GM12878 (cell line): ENCODE results near the gene ITSN1. TPM values are rescaled to one million over a fixed set of nuclear protein-coding genes. Genes with fewer than 3 reads are reported as not detected.

ENCODE experiments used
- ATAC-seq: fragments of 200-7000 bp; cut with Tn5 transposase; 3 replicates; pipeline ENCODE4 v1.9.1; 2020; ENCODE audit warnings: mild to moderate bottlenecking, moderate library complexity
- BruUV-seq: library from RNA; stranded (reverse); fragments of 400-500 nt; replicated peaks from 2 replicates; lab custom pipeline; 2021; lab: Mats Ljungman, UMichigan
- CTCF ChIA-PET: fragments of 300-600 bp; sonication (Branson Sonifier 250); formaldehyde crosslinking; extraction: SDS; loops from one replicate; lab custom pipeline; 2021; ENCODE audit warnings: inconsistent platforms; lab: Yijun Ruan, JAX
- POLR2A ChIA-PET: fragments of 350-600 bp; formaldehyde crosslinking; extraction: SDS; loops from one replicate; lab custom pipeline; 2021; ENCODE audit warnings: inconsistent platforms; lab: Charles Lee
- RAD21 ChIA-PET: fragments of 300-600 bp; sonication (Branson Sonifier 250); formaldehyde crosslinking; loops from one replicate; lab custom pipeline; 2023; ENCODE audit warnings: antibody characterized with exemption; ENCODE audit not compliant: unreplicated experiment; lab: Charles Lee
- SMC1A ChIA-PET: fragments of 300-600 bp; sonication (Branson Sonifier 250); formaldehyde crosslinking; loops from one replicate; lab custom pipeline; 2023; ENCODE audit not compliant: unreplicated experiment, uncharacterized antibody; lab: Charles Lee
- DNase-seq: peaks from one replicate; pipeline ENCODE4 v3.0.0-alpha.2; 2011; ENCODE audit warnings: low read depth, low spot score
- FAIRE-seq: peaks from 3 replicates; lab custom pipeline; 2011; peaks lifted over from hg19 to GRCh38; lab: Jason Lieb, UNC
- H2AFZ ChIP-seq: 2 replicates; pipeline ENCODE4 v1.6.0; 2011; ENCODE audit warnings: low read depth, low read length, control low read depth; ENCODE audit not compliant: control insufficient read depth
- H3K27ac ChIP-seq: 2 replicates; pipeline ENCODE4 v1.5.1; 2011; ENCODE audit warnings: control low read depth; ENCODE audit not compliant: control insufficient read depth, insufficient read depth
- H3K27me3 ChIP-seq, 2 experiments: replicated peaks in 1 of 2; 2 replicates each; pipeline versions ENCODE4 v1.6.0 to v1.6.1; 2011; ENCODE audit warnings: low read length in 1 of 2; ENCODE audit not compliant: control insufficient read depth in 2 of 2, insufficient read depth in 2 of 2
- H3K36me3 ChIP-seq, 2 experiments: 2 replicates each; pipeline ENCODE4 v1.5.1; 2011; ENCODE audit warnings: low read length in 1 of 2; ENCODE audit not compliant: control insufficient read depth in 2 of 2, insufficient read depth in 2 of 2
- H3K4me1 ChIP-seq: 2 replicates; pipeline ENCODE4 v1.6.1; 2011; ENCODE audit warnings: mild to moderate bottlenecking, low read length, moderate library complexity, mixed read lengths; ENCODE audit not compliant: control insufficient read depth, insufficient read depth
- H3K4me2 ChIP-seq: 2 replicates; pipeline ENCODE4 v1.6.0; 2011; ENCODE audit warnings: control low read depth; ENCODE audit not compliant: control insufficient read depth, insufficient read depth
- H3K4me3 ChIP-seq: fragments of 200-600 bp; sonication (generic); 2 replicates; pipeline ENCODE4 v1.5.1; 2016
- H3K79me2 ChIP-seq: 2 replicates; pipeline ENCODE4 v1.6.0; 2011; ENCODE audit warnings: low read length; ENCODE audit not compliant: control insufficient read depth, insufficient read depth
- H3K9ac ChIP-seq: 2 replicates; pipeline ENCODE4 v1.8.0; 2011; ENCODE audit warnings: low read length, control low read depth, mixed read lengths; ENCODE audit not compliant: control insufficient read depth, insufficient read depth
- H3K9me3 ChIP-seq: replicated peaks from 3 replicates; pipeline ENCODE4 v1.5.1; 2011; ENCODE audit warnings: mild to moderate bottlenecking, low read length; ENCODE audit not compliant: control insufficient read depth, insufficient read depth
- H4K20me1 ChIP-seq: 2 replicates; pipeline ENCODE4 v1.6.0; 2011; ENCODE audit not compliant: control insufficient read depth, insufficient read depth
- BACH1 ChIP-seq: fragments of 450-650 bp; IDR thresholded peaks from 2 replicates; pipeline ENCODE4 v1.6.1; 2017; ENCODE audit warnings: mild to moderate bottlenecking, borderline replicate concordance
- BCL11A ChIP-seq: IDR thresholded peaks from 2 replicates; pipeline ENCODE4 v1.6.1; 2011; ENCODE audit warnings: low read depth, low read length
- BHLHE40 ChIP-seq, 2 experiments: fragments of 450-650 bp in 1 of 2; IDR thresholded peaks; 2 replicates each; pipeline ENCODE4 v1.6.1; 2011 to 2017; ENCODE audit warnings: low read depth in 2 of 2, borderline replicate concordance in 1 of 2, improper control_type of control experiment in 1 of 2, low read length in 1 of 2, mild to moderate bottlenecking in 1 of 2
- FOXK2 ChIP-seq: fragments of 450-650 bp; IDR thresholded peaks from 2 replicates; pipeline ENCODE4 v1.6.1; 2017; ENCODE audit warnings: mild to moderate bottlenecking, moderate library complexity
- HSF1 ChIP-seq: fragments of 150-350 bp; IDR thresholded peaks from 2 replicates; pipeline ENCODE4 v1.6.1; 2014; ENCODE audit warnings: mild to moderate bottlenecking, low read depth, low read length
- NKRF ChIP-seq: fragments of 450-650 bp; conservative IDR thresholded peaks from 2 replicates; pipeline ENCODE4 v1.6.1; 2017; ENCODE audit warnings: mild to moderate bottlenecking, moderate library complexity
- NR2C2 ChIP-seq: IDR thresholded peaks from 2 replicates; pipeline ENCODE4 v1.6.1; 2011; ENCODE audit warnings: borderline replicate concordance, low read depth; ENCODE audit not compliant: control insufficient read depth, insufficient read length
- RAD51 ChIP-seq: fragments of 450-650 bp; IDR thresholded peaks from 2 replicates; pipeline ENCODE4 v1.6.1; 2016; ENCODE audit warnings: moderate library complexity, mild to moderate bottlenecking, inconsistent platforms
- REST ChIP-seq: IDR thresholded peaks from 2 replicates; pipeline ENCODE4 v1.6.1; 2012; ENCODE audit warnings: mild to moderate bottlenecking, low read depth, low read length
- SMAD5 ChIP-seq: IDR thresholded peaks from 2 replicates; pipeline ENCODE4 v1.6.1; 2016; ENCODE audit warnings: antibody characterized with exemption, low read depth
- STAT3 ChIP-seq: IDR thresholded peaks from 2 replicates; pipeline ENCODE4 v1.6.1; 2011; ENCODE audit warnings: low read depth, low read length, improper control_type of control experiment
- TBL1XR1 ChIP-seq: IDR thresholded peaks from 2 replicates; pipeline ENCODE4 v1.6.1; 2012; ENCODE audit warnings: low read depth, low read length, improper control_type of control experiment
- ZSCAN29 ChIP-seq: fragments of 450-650 bp; IDR thresholded peaks from 2 replicates; pipeline ENCODE4 v1.6.1; 2017; ENCODE audit warnings: mild to moderate bottlenecking, moderate library complexity
- WGBS: methylation state at CpG from one replicate; pipeline ENCODE4 v1.1.6; 2016; ENCODE audit warnings: low lambda C conversion rate; ENCODE audit not compliant: insufficient replicate concordance, insufficient coverage; ENCODE audit errors: missing lambda C conversion rate; 5-methylcytosine and 5-hydroxymethylcytosine counted together
- in situ Hi-C: fragments of 300-500 bp; cut with MboI; formaldehyde crosslinking; loops from 9 replicates; pipeline ENCODE4 v1.14.3; 2018; ENCODE audit warnings: mixed read lengths
- intact Hi-C: fragments of 100-400 bp; cut with micrococcal nuclease; formaldehyde crosslinking; loops from one replicate; pipeline ENCODE4 v1.14.2; 2022; ENCODE audit not compliant: unreplicated experiment
- polyA plus RNA-seq, 11 experiments: library from polyadenylated mRNA; depleted of rRNA in 4 of 11; unstranded in 6 of 11; stranded (reverse) in 5 of 11; fragments of >200 nt; fragmentation: Nextera tagmentation in 4 of 11; fragmentation: Illumina TruSeq in 1 of 11; extraction: Ambion mirVana in 4 of 11; extraction: Trizol in 1 of 11; gene quantifications; 1 replicate in 1 of 11; 2 replicates in 10 of 11; pipeline versions ENCODE4 v1.2.1 to v1.2.3, GENCODE V29; 2011 to 2016; ENCODE audit warnings: inconsistent platforms in 2 of 11, missing spikeins in 2 of 11, low read depth in 1 of 11
- total RNA-seq, 4 experiments: library from RNA; depleted of rRNA in 3 of 4; stranded (reverse); fragments of >200 nt in 3 of 4; fragmentation: Illumina TruSeq in 1 of 4; extraction: Trizol in 1 of 4; gene quantifications; 2 replicates each; pipeline versions ENCODE4 v1.2.1 to v1.2.3, GENCODE V29; 2013 to 2021

ITSN1 gene
- total and polyA plus RNA-seq, 10 of the 15 experiments (the other 5 are each of a cell fraction or from before 2014, with no cell fraction given) = 0.89 to 10.6 (median 4.8) TPM

GRCh38 chr21:33640697-33641351, 1.5 kb upstream of the ITSN1 start:
- ChIA-PET POLR2A (interaction anchor here (1.1 kb wide), 1 partner anchor 161 kb away, joined by 4 read pairs; the partner anchor contains the start of gene TMEM50B), CTCF (interaction anchor here (1.5 kb wide), 1 partner anchor 35 kb away, joined by 4 read pairs; no protein-coding TSS in a partner anchor), RAD21 (no interaction called here), SMC1A (no interaction called here)
- Histone ChIP-seq H3K9ac (peak overlapping the region; percentile 80), H3K27me3 (peaks cover 0 to 6% of the 10 kb centered on the region in 2 experiments; a peak in 2 of 4 replicates), H3K4me1 (no peaks in the 10 kb centered on the region), H3K36me3 (no peaks in the 10 kb centered on the region), H4K20me1 (no peaks in the 10 kb centered on the region), H3K9me3 (no peaks in the 10 kb centered on the region), H3K79me2 (peaks cover 13% of the 10 kb centered on the region), H2AFZ (peak overlapping the region; percentile 87), H3K4me3 (peak overlapping the region; percentile 60), H3K27ac (peak overlapping the region; percentile 76), H3K4me2 (peak overlapping the region; percentile 46)
- ATAC-seq (no peak), FAIRE-seq (no peak), DNase-seq (no peak)
- BruUV-seq = TSS peak; percentile 86
- intact Hi-C loops = no loop called here
- in situ Hi-C loops = loop anchor here (25.0 kb wide), 1 partner anchor 1254 kb away; the partner anchor contains the start of gene URB1
- TF ChIP-seq SMAD5 = no peak
- TF ChIP-seq RAD51 = no peak
- no peak for TF ChIP-seq HSF1
- TF ChIP-seq BACH1 = no peak
- no peak for TF ChIP-seq ZSCAN29
- no peak for TF ChIP-seq TBL1XR1
- no peak for TF ChIP-seq REST
- TF ChIP-seq FOXK2 = no peak
- TF ChIP-seq BHLHE40 (IDR thresholded peaks at IDR 0.05; ENCODE audit: borderline replicate concordance in 1 of 2, low read depth in 2 of 2, low read length in 1 of 2) = no peak
- TF ChIP-seq STAT3 = no peak
- TF ChIP-seq NR2C2 = no peak
- TF ChIP-seq BCL11A = no peak
- TF ChIP-seq NKRF = no peak
- 33% methylated on average over 18 of the region's 18 CpGs for WGBS
